ENCODE measurements around the gene HS3ST5. TPM values are rescaled to one million over a fixed set of nuclear protein-coding genes. Genes with fewer than 3 reads are reported as not detected.
A peak's percentile ranks its signal among the peaks of the same experiment; 100 is the strongest.

Gene HS3ST5
- total RNA-seq, 1 donor from 2014 or later = 0.05 TPM

DNA sequence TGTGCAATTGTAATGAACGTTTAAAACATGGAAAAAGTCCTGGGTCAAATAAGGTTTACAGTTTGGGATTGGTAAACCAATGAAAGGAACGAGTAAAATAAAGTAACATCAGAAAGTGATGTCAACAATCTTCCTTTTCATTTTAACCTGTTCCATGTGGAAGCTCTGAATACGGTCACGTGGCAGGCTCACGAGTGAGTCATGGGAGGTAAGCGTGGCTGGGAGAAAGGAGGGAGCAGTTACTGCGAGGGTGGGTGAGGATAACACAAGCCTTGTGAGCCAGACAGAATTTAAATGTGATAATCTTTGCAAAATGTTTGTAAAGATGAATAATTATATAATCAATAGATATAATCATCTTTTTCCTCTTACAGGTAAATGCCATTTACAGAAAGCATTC, 200.6 kb downstream of the HS3ST5 start:
- peaks cover 21% of the 10 kb centered on the region for H3K4me1 Mint-ChIP-seq (ENCODE audit: low read depth)
- H3K27me3 Mint-ChIP-seq (ENCODE audit: low read depth) = no peaks in the 10 kb centered on the region
- H3K36me3 Mint-ChIP-seq (ENCODE audit: low read depth) = no peaks in the 10 kb centered on the region
- no peak for DNase-seq (ENCODE audit: low spot score)
- peaks cover 9% of the 10 kb centered on the region for H3K9me3 Mint-ChIP-seq (ENCODE audit: low read depth)
- TF ChIP-seq, protein P1, sequence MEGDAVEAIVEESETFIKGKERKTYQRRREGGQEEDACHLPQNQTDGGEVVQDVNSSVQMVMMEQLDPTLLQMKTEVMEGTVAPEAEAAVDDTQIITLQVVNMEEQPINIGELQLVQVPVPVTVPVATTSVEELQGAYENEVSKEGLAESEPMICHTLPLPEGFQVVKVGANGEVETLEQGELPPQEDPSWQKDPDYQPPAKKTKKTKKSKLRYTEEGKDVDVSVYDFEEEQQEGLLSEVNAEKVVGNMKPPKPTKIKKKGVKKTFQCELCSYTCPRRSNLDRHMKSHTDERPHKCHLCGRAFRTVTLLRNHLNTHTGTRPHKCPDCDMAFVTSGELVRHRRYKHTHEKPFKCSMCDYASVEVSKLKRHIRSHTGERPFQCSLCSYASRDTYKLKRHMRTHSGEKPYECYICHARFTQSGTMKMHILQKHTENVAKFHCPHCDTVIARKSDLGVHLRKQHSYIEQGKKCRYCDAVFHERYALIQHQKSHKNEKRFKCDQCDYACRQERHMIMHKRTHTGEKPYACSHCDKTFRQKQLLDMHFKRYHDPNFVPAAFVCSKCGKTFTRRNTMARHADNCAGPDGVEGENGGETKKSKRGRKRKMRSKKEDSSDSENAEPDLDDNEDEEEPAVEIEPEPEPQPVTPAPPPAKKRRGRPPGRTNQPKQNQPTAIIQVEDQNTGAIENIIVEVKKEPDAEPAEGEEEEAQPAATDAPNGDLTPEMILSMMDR (IDR thresholded peaks at IDR 0.05) = no peak
- H3K4me3 Mint-ChIP-seq (ENCODE audit: unreplicated experiment) = no peak overlapping the region
- no peak overlapping the region for H3K27ac Mint-ChIP-seq (ENCODE audit: unreplicated experiment)

DNA sequence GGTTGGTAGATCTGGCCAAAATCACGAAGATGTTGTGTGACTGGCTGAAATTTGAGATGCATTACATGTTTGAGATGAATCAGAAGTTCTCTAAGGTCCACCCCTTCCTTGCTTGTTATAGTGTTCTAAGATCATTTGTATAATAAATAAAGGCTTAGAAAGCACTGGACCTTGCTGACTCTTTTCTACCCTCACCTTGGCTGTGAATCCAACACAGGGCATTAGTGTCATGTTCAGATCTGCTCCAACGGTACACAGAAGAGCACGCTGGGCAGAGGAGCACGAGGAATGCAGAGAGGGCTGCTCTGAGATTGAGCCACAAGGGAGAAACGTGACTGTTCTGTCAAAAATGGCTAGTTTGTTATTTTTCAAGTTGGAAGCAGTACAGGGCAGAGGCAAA, 202.4 kb downstream of the HS3ST5 start:
- no peaks in the 10 kb centered on the region for H3K9me3 Mint-ChIP-seq (ENCODE audit: low read depth)
- H3K27me3 Mint-ChIP-seq (ENCODE audit: low read depth) = no peaks in the 10 kb centered on the region
- TF ChIP-seq, protein P1 (IDR thresholded peaks at IDR 0.05) = no peak
- peak overlapping the region; percentile 74 for H3K27ac Mint-ChIP-seq (ENCODE audit: unreplicated experiment)
- no peak for DNase-seq (ENCODE audit: low spot score)
- H3K4me3 Mint-ChIP-seq (ENCODE audit: unreplicated experiment) = no peak overlapping the region
- no peaks in the 10 kb centered on the region for H3K36me3 Mint-ChIP-seq (ENCODE audit: low read depth)
- H3K4me1 Mint-ChIP-seq (ENCODE audit: low read depth) = peaks cover 19% of the 10 kb centered on the region

DNA sequence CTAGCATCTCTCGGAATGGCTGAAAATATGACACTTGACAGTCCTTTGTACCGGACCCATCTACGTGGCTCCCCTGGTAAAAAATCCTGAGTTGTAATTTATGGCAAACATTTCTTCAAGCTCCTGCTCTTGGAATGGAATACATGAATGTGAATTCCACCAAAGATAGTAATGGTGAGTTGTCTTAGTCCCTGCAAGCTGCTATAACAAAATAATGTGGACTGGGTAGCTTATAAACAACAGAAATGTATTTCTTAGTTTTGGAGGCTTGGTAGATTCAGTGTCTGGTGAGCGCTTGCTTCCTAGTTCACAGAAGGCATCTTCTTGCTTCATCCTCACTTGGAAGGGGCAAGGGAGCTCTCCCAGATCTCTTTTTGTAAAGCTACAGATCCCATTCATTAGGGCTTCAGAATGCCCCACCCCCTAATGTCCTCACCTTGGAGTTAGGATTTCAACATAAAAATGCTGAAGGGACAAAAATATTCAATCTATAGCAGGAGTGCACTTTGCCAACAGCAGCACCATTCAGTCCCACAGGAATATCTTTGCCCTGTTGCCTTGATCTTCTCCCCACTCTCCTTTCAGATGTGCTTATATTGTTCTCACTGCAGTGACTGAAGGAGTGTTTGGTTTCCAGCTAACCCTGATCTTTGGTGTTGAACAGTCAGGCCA, 204.1 kb downstream of the HS3ST5 start:
- Mint-ChIP-seq H3K27ac (ENCODE audit: unreplicated experiment) (no peak overlapping the region), H3K36me3 (ENCODE audit: low read depth) (no peaks in the 10 kb centered on the region), H3K4me3 (ENCODE audit: unreplicated experiment) (no peak overlapping the region), H3K27me3 (ENCODE audit: low read depth) (no peaks in the 10 kb centered on the region), H3K9me3 (ENCODE audit: low read depth) (no peaks in the 10 kb centered on the region), H3K4me1 (ENCODE audit: low read depth) (peaks cover 12% of the 10 kb centered on the region)
- DNase-seq (ENCODE audit: low spot score) = no peak
- TF ChIP-seq, protein P1 (IDR thresholded peaks at IDR 0.05) = no peak

DNA sequence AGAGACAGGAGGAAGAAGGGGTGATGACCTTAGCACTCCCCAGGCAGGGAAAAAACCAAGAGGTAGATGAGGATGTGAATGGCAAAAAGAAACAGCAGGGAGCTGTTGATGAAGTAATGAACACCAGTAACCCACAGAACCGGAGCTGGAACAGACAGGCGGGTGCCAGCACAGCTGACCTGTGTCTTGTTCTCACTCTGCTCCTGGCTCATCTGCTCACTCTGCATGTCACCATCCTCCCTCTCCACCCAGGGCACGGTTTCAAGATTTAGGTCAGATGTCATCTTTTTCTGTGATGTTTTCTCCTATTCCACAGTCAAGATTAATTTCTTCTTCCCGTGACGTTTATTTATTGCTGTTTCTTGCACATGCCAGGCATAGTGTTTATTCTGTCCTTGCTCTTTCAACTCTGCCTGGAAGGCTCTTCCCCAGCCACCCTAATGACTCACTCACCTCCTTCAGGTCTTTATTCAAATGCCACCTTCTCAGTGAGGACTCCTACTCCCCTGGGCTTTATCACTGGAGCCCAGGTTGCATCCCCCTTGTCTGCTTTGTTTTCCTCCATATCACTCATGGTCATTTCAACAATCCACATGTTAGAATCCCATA, 207.4 kb downstream of the HS3ST5 start:
- Mint-ChIP-seq H3K4me1 (ENCODE audit: low read depth) (peaks cover 6% of the 10 kb centered on the region), H3K36me3 (ENCODE audit: low read depth) (no peaks in the 10 kb centered on the region), H3K27me3 (ENCODE audit: low read depth) (no peaks in the 10 kb centered on the region), H3K9me3 (ENCODE audit: low read depth) (no peaks in the 10 kb centered on the region), H3K27ac (ENCODE audit: unreplicated experiment) (no peak overlapping the region), H3K4me3 (ENCODE audit: unreplicated experiment) (no peak overlapping the region)
- TF ChIP-seq, protein P1 (IDR thresholded peaks at IDR 0.05) = no peak
- no peak for DNase-seq (ENCODE audit: low spot score)

DNA sequence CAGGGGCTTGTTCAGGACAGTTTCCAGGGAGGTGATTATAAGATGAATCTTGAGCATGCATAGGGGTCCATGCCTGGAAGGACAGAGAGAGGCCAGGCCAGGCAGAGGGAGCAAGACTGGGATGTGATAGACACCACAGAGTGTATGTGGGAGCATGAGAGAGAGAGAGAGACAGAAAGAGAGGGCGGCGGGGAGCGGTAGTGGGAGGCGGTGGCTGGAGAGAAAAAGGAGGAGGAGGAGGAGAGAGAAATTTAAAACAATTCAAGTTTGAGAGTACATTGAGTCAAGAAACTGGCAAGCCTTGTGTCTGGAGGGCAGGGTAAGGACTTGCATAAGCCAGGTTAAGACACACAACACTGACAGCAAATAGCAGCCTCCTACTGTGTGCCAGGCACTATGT, 209.0 kb downstream of the HS3ST5 start:
- no peaks in the 10 kb centered on the region for H3K9me3 Mint-ChIP-seq (ENCODE audit: low read depth)
- TF ChIP-seq, protein P1 (IDR thresholded peaks at IDR 0.05) = no peak

More for the DNA sequence above, 209.0 kb downstream of the HS3ST5 start:
- H3K27ac Mint-ChIP-seq (ENCODE audit: unreplicated experiment) = no peak overlapping the region
- no peak overlapping the region for H3K4me3 Mint-ChIP-seq (ENCODE audit: unreplicated experiment)
- no peaks in the 10 kb centered on the region for H3K27me3 Mint-ChIP-seq (ENCODE audit: low read depth)
- no peaks in the 10 kb centered on the region for H3K4me1 Mint-ChIP-seq (ENCODE audit: low read depth)
- no peak for DNase-seq (ENCODE audit: low spot score)
- no peaks in the 10 kb centered on the region for H3K36me3 Mint-ChIP-seq (ENCODE audit: low read depth)
